ENCODE measurements around the gene ARF6.

Gene ARF6

DNA sequence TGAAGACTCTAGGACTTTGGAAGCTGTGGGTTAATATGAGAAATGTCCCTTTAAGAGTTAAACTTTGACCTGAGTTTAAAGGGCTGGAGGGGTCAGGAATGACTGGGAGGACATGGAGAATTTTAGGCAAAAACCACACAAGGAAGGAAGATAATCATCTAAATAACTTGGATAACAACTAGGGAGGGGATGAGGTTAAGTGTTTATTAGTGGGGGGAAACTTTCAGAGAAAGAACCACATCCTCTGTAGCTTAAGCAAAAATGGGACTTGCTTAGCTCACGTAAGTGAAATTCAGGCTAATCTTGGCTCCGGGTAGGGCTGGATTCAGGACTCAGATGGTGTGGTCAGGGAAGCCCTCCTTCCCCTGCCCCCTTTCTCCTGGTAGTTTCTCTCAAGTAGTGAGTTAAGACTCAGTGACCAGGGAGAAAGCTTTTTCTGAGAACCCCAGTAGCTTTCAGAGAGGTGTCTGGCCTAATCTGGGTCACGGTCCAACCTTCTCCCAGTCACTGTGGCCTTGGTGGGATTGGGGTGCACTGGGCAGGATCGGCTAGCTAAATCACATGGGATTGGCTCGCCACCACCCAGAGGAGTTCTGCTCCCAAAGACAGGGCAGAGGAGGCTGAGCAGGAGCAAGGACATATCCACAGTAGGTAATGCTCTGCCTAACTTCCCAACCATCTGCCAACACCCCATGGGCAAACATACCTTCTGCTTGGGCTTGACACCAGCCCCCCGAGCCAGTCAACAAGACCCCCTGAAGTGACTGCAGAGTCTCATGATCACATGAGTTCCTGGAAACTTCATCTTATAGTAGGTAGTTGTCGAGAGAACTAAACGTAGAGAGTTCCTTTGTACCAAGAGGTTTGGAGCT, 52.8 kb downstream of the ARF6 start:
- DNase-seq = no peak
